BJ (cell line): Measurements from ENCODE around the gene EDNRA. TPM values are rescaled to one million over a fixed set of nuclear protein-coding genes. Genes with fewer than 3 reads are reported as not detected.

Experiments
- CTCF ChIA-PET: fragments of 350-600 bp; formaldehyde crosslinking; extraction: SDS; loops from one replicate; lab custom pipeline; 2021; ENCODE audit warnings: antibody characterized with exemption, inconsistent platforms; lab: Yijun Ruan, JAX
- POLR2A ChIA-PET: fragments of 300-600 bp; sonication (Branson Sonifier 250); formaldehyde crosslinking; extraction: SDS; loops from one replicate; lab custom pipeline; 2021; ENCODE audit warnings: antibody characterized with exemption; lab: Charles Lee
- DNase-seq: peaks from one replicate; pipeline ENCODE4 v3.0.0-alpha.2; 2011; ENCODE audit warnings: low read depth
- H3K27me3 ChIP-seq: 2 replicates; pipeline ENCODE4 v1.6.0; 2011; ENCODE audit warnings: low read length; ENCODE audit not compliant: control insufficient read depth, insufficient read depth
- H3K36me3 ChIP-seq: 2 replicates; pipeline ENCODE4 v1.5.1; 2011; ENCODE audit warnings: low read length; ENCODE audit not compliant: control insufficient read depth, insufficient read depth
- H3K4me3 ChIP-seq: 2 replicates; pipeline ENCODE4 v1.5.1; 2011; ENCODE audit warnings: low read depth, mild to moderate bottlenecking, control low read depth, low read length
- polyA plus RNA-seq: library from polyadenylated mRNA; depleted of rRNA; stranded (reverse); fragments of >200 nt; gene quantifications from 2 replicates; pipeline ENCODE4 v1.2.3, GENCODE V29; 2011
- TF ChIP-seq, protein P1 (sequence below): IDR thresholded peaks from 2 replicates; pipeline ENCODE4 v1.5.1; 2011; ENCODE audit warnings: low read depth, mild to moderate bottlenecking, control low read depth, inconsistent platforms, low read length, moderate library complexity; ENCODE audit not compliant: insufficient read depth

The EDNRA gene
- polyA plus RNA-seq, 1 experiment = 7.6 TPM

DNA sequence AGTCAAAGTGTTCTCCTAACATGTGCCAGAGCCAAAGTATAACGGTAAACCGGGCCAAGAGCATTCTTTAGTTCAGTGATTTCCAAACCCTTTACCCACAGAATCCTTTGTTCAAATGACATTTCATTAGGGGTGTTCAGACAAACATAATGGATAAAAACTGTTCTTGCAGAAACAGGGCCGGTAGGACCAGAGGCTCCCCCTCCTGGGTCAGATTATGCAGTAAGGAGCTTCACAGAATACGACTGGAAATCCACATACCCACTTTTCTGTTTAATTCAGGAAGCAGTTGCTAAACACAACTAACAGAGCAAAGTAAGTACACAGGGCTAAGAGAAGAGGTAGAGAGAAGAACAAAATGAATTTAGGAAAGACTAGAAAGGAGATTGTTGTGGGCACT, 89.7 kb downstream of the EDNRA start:
- TF ChIP-seq, protein P1, sequence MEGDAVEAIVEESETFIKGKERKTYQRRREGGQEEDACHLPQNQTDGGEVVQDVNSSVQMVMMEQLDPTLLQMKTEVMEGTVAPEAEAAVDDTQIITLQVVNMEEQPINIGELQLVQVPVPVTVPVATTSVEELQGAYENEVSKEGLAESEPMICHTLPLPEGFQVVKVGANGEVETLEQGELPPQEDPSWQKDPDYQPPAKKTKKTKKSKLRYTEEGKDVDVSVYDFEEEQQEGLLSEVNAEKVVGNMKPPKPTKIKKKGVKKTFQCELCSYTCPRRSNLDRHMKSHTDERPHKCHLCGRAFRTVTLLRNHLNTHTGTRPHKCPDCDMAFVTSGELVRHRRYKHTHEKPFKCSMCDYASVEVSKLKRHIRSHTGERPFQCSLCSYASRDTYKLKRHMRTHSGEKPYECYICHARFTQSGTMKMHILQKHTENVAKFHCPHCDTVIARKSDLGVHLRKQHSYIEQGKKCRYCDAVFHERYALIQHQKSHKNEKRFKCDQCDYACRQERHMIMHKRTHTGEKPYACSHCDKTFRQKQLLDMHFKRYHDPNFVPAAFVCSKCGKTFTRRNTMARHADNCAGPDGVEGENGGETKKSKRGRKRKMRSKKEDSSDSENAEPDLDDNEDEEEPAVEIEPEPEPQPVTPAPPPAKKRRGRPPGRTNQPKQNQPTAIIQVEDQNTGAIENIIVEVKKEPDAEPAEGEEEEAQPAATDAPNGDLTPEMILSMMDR = peak; percentile 22; the same call in 1 of the 2 replicates
- ChIA-PET CTCF (interaction anchor here (0.6 to 2.2 kb wide), 2 partner anchors 52 to 1645 kb away, joined by 3 to 11 read pairs; no protein-coding TSS in a partner anchor), POLR2A (no interaction called here)
- Histone ChIP-seq H3K27me3 (no peaks in the 10 kb centered on the region), H3K4me3 (no peak overlapping the region), H3K36me3 (no peaks in the 10 kb centered on the region)
- no peak for DNase-seq

DNA sequence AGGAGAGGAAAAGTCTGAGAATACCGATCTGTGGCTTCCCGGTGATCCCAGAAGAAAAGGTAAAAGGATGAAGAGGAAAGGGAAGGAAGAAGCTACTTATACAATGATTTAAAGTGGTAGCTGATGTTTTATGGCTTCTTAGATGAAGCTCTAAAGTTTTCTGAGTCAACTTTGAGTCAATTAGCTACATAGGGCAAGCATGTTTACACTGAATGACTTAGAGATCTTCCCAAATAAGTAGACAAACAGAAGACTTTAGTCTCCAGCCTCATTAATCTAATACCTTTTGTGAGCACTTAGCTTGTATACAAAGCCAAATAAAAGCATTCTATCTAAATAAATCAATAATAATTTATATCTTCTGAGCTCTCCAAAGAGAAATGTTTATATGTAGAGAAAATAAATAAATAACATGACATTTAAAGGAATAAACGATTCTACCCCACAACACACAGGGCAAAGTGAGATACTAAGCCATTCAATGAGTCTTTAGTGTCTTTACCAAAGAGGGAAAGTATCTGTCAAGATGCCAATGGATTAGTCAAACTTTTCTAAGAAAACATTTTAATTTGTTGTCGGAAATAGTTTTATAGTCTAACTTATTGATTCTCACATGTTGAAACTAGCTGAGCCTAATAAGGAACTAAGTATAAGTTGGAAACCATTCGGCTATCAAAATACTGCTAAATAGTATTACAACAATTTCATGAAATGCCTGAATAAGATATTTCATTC, 90.3 kb downstream of the EDNRA start:
- Histone ChIP-seq H3K27me3 (no peaks in the 10 kb centered on the region), H3K4me3 (no peak overlapping the region), H3K36me3 (no peaks in the 10 kb centered on the region)
- ChIA-PET CTCF (interaction anchor here (0.6 to 2.2 kb wide), 3 partner anchors 52 to 1645 kb away, joined by 3 to 11 read pairs (median 3); no protein-coding TSS in a partner anchor), POLR2A (no interaction called here)
- no peak for DNase-seq
- TF ChIP-seq, protein P1 = no peak

DNA sequence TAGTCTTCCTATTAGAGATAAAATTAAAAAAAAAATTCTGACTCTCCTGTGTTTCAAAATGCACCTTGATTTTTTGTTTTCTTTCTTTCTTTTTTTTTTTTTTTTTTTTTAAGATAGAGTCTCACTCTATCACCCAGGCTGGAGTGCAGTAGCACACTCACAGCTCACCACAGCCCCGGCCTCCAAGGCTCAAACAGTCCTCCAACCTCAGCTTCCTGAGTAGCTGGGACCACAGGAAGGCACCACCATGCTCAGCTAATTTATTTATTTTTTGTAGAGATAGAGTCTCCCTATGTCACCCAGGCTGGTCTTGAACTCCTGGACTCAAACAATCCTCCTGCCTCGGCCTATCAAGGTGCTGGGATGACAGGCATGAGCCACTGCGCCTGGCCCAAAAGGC, 95.2 kb downstream of the EDNRA start:
- Histone ChIP-seq H3K27me3 (no peaks in the 10 kb centered on the region), H3K36me3 (no peaks in the 10 kb centered on the region), H3K4me3 (no peak overlapping the region)
- TF ChIP-seq, protein P1 = no peak
- DNase-seq = no peak
- ChIA-PET POLR2A (no interaction called here), CTCF (interaction anchor here (1.0 kb wide), 1 partner anchor 58 kb away, joined by 5 read pairs; no protein-coding TSS in a partner anchor)

DNA sequence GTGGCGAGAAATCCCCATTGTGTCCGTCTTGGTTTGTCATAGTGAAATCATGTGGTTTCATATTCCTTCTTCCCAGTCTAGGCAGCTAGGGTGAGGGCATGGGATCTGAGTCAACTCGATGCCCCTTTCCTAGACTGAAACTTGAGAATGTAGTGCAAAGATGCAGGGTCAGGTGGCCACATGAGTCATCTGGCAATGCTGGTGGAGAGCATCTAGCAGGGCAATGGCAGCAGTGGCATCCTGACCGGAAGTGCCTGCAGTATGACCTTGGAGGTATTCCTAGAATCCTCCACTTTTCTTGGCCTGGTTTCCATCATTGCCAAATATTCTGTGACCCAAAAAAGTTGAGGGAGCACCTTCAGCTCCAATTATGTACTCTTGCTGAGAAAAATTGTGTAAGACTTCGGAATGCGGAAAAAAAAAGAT, 97.2 kb downstream of the EDNRA start:
- POLR2A ChIA-PET = no interaction called here
- Histone ChIP-seq H3K27me3 (no peaks in the 10 kb centered on the region), H3K4me3 (no peak overlapping the region), H3K36me3 (no peaks in the 10 kb centered on the region)
- peak; percentile 66 for DNase-seq
- CTCF ChIA-PET = no interaction called here
- TF ChIP-seq, protein P1 = no peak

DNA sequence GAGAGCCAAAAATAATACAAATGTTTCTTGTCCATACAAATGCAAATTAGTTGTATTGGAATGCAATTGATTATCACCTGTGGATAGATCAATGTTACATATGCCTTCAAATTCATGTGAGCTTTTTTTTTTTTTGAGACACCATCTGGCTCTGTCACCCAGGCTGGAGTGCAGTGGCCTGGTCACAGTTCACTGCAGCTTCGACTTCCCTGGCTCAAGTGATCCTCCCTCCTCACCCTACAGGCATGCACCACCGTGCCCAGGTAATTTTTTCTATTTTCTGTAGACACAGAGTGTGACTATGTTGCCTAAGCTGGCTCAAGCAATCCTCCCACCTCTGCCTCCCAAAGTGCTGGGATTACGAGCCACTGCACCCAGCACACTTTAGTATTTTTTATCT, 97.7 kb downstream of the EDNRA start:
- H3K4me3 ChIP-seq = no peak overlapping the region
- POLR2A ChIA-PET = no interaction called here
- CTCF ChIA-PET = no interaction called here
- H3K36me3 ChIP-seq = no peaks in the 10 kb centered on the region
- no peaks in the 10 kb centered on the region for H3K27me3 ChIP-seq
- no peak for DNase-seq
- TF ChIP-seq, protein P1 = no peak
